ENCODE data around the gene B4GALT5.
A peak's percentile ranks its signal among the peaks of the same experiment; 100 is the strongest.
"Not testable (repeated sequence)": the region's sequence is repeated elsewhere in the genome, so short reads cannot be mapped to it uniquely, and the experiment has no call there.

B4GALT5 gene

DNA sequence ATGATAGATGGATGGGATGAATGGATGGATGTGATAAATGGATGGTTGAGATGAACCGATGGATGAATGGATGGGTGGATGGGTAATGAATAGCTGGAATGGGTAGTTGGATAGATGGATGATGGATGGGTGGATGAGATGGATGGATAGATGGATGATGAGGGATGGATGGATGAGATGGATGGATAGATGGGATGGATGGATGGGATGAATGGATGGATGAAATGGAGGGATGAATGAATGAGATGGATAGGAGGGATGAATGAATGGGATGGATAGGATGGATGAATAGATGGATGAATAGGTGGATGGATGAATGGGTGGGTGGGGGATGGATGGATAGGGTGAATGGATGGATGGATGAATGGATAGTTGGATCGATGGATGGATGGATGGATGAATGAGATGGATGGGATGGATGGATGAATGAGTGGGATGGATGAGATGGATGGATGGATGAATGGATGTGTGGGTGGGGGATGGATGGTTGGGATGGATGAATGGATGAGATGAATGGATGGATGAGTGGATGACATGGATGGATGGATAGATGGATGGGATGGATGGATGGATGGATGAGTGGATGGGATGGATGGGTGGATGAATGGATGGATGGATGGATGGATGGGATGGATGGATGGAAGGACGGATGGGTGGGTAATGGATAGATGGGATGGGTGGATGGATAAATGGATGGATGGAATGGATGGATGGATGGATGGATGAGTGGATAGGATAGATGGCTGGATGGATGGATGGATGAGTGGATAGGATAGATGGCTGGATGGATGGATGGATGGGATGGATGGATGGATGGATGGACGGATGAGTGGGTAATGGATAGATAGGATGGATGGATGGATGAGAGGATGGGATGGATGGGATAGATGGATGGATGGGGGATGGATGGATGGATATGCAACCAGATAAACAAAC lies 94.3 kb downstream of the B4GALT5 start:
- no peak for DNase-seq
- TF ChIP-seq, protein P1, sequence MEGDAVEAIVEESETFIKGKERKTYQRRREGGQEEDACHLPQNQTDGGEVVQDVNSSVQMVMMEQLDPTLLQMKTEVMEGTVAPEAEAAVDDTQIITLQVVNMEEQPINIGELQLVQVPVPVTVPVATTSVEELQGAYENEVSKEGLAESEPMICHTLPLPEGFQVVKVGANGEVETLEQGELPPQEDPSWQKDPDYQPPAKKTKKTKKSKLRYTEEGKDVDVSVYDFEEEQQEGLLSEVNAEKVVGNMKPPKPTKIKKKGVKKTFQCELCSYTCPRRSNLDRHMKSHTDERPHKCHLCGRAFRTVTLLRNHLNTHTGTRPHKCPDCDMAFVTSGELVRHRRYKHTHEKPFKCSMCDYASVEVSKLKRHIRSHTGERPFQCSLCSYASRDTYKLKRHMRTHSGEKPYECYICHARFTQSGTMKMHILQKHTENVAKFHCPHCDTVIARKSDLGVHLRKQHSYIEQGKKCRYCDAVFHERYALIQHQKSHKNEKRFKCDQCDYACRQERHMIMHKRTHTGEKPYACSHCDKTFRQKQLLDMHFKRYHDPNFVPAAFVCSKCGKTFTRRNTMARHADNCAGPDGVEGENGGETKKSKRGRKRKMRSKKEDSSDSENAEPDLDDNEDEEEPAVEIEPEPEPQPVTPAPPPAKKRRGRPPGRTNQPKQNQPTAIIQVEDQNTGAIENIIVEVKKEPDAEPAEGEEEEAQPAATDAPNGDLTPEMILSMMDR (IDR thresholded peaks at IDR 0.05; ENCODE audit: low read depth, low read length) = no peak
- no peaks in the 10 kb centered on the region for H3K36me3 ChIP-seq
- H3K4me3 ChIP-seq (ENCODE audit: low read depth, low read length) = no peak overlapping the region
- H3K4me1 ChIP-seq = no peaks in the 10 kb centered on the region
- no peaks in the 10 kb centered on the region for H3K9me3 ChIP-seq
- no peaks in the 10 kb centered on the region for H3K27me3 ChIP-seq

DNA sequence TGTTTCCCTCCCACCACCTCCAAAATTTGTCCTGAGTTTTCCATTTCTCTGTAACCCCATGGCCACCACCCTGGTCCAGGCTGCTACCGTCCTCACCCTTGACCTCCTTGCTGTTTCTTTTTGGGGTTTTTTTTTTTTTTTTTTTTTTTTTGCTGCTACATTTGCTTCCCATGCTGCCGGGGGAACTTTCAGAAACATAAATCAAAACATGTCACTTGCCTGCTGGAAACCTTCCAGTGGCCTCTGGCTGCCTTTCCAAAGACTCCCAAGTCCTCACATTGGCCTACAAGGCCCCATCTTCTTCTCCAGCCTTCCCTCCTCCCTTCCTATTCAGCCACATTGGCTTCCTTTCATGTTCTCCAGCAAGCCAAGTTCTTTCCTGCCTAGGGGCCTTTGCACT lies 95.4 kb downstream of the B4GALT5 start:
- Histone ChIP-seq H3K4me3 (ENCODE audit: low read depth, low read length) (no peak overlapping the region), H3K36me3 (no peaks in the 10 kb centered on the region), H3K27me3 (no peaks in the 10 kb centered on the region), H3K4me1 (no peaks in the 10 kb centered on the region), H3K9me3 (no peaks in the 10 kb centered on the region)
- no peak for DNase-seq
- TF ChIP-seq, protein P1 (IDR thresholded peaks at IDR 0.05; ENCODE audit: low read depth, low read length) = no peak

DNA sequence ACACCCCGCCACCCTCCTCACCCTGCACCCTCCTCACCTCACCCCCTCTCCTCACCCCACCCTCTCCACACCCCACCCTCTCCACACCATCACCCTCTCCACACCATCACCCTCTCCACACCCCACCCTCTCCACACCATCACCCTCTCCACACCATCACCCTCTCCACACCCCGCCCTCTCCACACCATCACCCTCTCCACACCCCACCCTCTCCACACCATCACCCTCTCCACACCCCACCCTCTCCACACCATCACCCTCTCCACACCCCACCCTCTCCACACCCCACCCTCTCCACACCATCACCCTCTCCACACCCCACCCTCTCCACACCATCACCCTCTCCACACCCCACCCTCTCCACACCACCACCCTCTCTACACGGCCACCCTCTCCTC lies 96.3 kb downstream of the B4GALT5 start:
- H3K4me3 ChIP-seq (ENCODE audit: low read depth, low read length); H3K9me3 ChIP-seq; H3K27me3 ChIP-seq; DNase-seq; H3K4me1 ChIP-seq; H3K36me3 ChIP-seq: not testable (repeated sequence)

DNA sequence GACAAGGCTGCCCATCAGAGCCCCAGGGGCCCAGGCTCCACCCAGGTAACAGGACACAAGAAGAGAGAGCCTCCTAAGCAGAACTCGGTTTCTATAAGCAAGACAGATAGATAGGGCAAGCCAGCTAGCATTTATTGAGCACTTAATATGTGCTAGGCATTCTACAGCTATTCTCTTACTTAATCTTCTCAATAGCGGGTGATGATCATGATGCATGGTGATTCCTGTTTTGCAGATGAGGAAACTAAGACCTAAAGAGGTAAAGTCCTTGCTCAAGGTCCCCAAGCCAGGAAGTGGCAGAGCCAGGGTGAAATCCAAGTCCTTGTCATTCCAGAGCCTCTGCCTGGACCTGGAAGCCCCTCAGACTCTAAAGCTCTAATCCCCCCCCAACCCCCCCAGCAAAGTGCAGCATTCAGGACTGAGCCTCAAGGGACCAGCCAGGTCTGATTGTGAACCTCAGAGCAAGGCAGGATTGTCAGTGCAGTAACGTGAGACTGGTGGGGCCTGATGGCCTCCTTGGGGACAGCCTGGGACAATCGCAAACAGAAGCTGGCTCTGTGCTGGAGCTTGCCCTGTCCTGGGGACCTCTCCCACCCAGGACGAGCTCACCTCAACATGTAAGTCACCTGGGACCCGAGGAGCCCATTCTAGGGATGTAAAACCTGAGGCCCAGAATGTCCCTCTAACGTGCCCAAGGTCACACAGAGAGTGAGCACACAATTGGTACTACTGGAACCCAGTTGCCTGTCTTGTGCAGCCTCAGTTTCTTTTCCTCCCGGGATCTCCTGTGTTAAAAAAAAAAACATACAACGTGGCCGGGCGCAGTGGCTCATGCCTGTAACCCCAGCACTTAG lies 97.3 kb downstream of the B4GALT5 start:
- H3K27me3 ChIP-seq = no peaks in the 10 kb centered on the region
- no peaks in the 10 kb centered on the region for H3K9me3 ChIP-seq
- no peaks in the 10 kb centered on the region for H3K36me3 ChIP-seq
- TF ChIP-seq, protein P1 (IDR thresholded peaks at IDR 0.05; ENCODE audit: low read depth, low read length) = no peak
- H3K4me3 ChIP-seq (ENCODE audit: low read depth, low read length) = no peak overlapping the region
- DNase-seq = no peak
- H3K4me1 ChIP-seq = no peaks in the 10 kb centered on the region

DNA sequence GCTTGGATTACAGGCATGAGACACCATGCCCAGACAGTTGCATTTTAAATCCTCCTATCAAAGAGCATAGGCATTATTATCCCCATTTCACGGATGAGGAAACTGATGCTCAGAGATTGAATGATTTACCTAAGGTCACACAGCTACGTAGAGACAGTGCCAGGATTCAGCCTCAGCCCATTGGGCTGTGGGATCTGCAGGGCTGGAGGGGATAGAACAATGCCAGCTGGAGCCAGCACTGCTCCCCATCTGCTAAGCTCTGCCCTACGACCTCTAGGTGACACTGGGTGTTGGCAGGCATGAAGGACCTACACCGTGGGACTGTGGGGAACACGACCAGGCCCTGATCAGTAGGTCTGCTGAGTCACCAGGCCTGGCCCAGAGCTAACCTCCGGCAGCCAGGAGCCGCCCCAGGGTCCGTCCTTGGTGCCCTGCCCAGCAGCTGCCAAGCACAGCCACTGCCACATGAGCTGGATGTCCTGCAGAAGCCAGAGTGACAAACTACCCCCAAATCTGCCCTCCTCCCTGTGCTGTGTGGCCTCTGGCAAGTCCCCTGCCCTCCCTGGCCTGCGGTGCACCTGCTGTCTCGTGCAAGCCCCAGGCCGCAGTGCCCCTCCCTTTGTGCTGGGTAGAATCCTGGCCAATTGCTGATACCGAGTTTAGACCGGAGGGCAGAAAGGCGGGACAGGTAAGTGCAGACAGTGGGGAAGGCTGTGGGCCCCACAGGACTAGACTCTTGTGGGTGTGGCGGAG lies 98.1 kb downstream of the B4GALT5 start:
- Histone ChIP-seq H3K9me3 (no peaks in the 10 kb centered on the region), H3K4me1 (no peaks in the 10 kb centered on the region), H3K4me3 (ENCODE audit: low read depth, low read length) (no peak overlapping the region), H3K27me3 (no peaks in the 10 kb centered on the region), H3K36me3 (no peaks in the 10 kb centered on the region)
- TF ChIP-seq, protein P1 (IDR thresholded peaks at IDR 0.05; ENCODE audit: low read depth, low read length) = no peak
- peak; percentile 43 for DNase-seq

- not testable (repeated sequence) for H3K4me1 ChIP-seq; H3K27me3 ChIP-seq; H3K4me3 ChIP-seq (ENCODE audit: low read depth, low read length); DNase-seq; H3K36me3 ChIP-seq; H3K9me3 ChIP-seq
These were observed 98.7 kb downstream of the B4GALT5 start for GRCh38 chr20:49615051-49615400.

All from BE2C (cell line).